HCT116 (cell line): ENCODE measurements around the gene MEPCE.

Experiments
- ZFX ChIP-seq: fragments of 450-650 bp; IDR thresholded peaks from 2 replicates; pipeline ENCODE4 v1.6.1; 2017
- TF ChIP-seq, protein P1 (sequence below): IDR thresholded peaks from 2 replicates; pipeline ENCODE4 v1.6.1; 2012
- TF ChIP-seq, protein P2 (sequence below): IDR thresholded peaks from 2 replicates; pipeline ENCODE4 v1.6.1; 2012

DNA sequence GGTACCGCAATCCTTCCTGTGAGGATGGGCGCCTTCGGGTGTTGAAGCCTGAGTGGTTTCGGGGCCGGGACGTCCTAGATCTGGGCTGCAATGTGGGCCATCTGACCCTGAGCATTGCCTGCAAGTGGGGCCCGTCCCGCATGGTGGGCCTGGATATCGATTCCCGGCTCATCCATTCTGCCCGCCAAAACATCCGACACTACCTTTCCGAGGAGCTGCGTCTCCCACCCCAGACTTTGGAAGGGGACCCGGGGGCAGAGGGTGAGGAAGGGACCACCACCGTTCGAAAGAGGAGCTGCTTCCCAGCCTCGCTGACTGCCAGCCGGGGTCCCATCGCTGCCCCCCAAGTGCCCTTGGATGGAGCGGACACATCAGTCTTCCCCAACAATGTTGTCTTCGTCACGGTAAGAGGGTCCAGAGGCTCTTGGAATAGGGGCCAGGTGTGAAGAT is 1.7 kb downstream of the MEPCE start:
- TF ChIP-seq ZFX = no peak
- TF ChIP-seq, protein P1, sequence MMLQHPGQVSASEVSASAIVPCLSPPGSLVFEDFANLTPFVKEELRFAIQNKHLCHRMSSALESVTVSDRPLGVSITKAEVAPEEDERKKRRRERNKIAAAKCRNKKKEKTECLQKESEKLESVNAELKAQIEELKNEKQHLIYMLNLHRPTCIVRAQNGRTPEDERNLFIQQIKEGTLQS = no peak
- TF ChIP-seq, protein P2, sequence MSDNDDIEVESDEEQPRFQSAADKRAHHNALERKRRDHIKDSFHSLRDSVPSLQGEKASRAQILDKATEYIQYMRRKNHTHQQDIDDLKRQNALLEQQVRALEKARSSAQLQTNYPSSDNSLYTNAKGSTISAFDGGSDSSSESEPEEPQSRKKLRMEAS = no peak
